ENCODE measurements around the gene XRN1. TPM values are rescaled to one million over a fixed set of nuclear protein-coding genes. Genes with fewer than 3 reads are reported as not detected.
"Not testable (repeated sequence)": the region's sequence is repeated elsewhere in the genome, so short reads cannot be mapped to it uniquely, and the experiment has no call there.

Gene XRN1
- total RNA-seq, 4 donors from 2014 or later, result 29.5 to 54.6 (median 38.2) TPM

DNA sequence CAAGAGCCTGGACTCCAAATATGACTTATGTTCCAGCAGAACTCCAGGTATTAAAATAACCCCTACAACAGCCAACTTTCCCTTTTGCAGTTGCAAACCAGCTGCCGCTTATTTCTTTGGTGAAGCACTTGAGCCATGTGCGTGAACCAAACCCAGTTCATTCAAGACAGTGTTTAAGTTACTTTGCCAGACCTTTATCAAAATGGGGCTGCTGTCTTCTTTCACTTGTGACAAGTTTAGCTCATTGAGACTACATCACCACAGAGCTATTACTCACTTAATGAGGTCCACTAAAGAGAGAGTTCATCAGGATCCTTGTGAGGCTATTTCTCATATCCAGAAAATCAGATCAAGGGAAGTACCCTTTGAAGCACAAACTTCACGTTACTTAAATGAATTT, 2.4 kb upstream of the XRN1 start:
- Histone ChIP-seq H3K27me3 (no peaks in the 10 kb centered on the region), H3K4me1 (peaks cover 4 to 26% (median 7%) of the 10 kb centered on the region in 3 donors), H3K9me3 (no peaks in the 10 kb centered on the region), H3K36me3 (peaks cover 0 to 29% of the 10 kb centered on the region in 2 donors), H3K4me3 (no peak overlapping the region), H3K27ac (no peak overlapping the region)
- TF ChIP-seq POLR2AphosphoS5 (IDR thresholded peaks at IDR 0.05), result peak; percentile 55
- no peak for TF ChIP-seq POLR2A (IDR thresholded peaks at IDR 0.05)
- ATAC-seq, result no peak
- WGBS, 2 donors (ENCODE audit: low coverage in 1 of 2), result 82 to 89% methylated on average over 3 of the region's 3 CpGs

DNA sequence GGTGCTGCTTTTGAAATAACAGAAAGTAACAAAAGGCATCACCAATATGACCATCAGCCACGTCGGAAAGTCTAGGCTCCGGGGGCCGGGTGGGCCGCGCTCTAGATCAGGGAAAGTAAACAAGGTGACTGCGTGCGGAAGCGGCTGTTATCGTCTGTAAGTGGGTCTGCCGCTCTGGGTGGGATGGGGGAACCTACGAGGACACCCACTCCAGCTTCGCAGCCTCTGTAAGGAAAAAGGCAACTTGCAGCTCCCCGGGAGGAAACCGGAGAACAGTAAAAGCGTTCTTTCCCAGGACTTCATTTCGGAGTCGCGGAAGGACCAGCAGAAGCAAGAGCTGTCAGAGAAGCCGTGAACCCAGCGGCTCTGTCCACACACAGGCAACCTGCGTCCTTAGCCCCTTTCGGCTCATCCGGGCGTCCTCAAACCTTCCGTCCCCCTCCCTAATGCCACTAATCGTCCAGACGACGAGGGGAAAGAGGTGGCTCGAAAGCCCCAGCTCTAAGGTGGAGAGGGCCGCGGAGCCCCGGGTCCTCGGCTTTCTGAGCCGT, 461 bp downstream of the XRN1 start:
- TF ChIP-seq POLR2A (IDR thresholded peaks at IDR 0.05), result no peak
- TF ChIP-seq, protein P1, sequence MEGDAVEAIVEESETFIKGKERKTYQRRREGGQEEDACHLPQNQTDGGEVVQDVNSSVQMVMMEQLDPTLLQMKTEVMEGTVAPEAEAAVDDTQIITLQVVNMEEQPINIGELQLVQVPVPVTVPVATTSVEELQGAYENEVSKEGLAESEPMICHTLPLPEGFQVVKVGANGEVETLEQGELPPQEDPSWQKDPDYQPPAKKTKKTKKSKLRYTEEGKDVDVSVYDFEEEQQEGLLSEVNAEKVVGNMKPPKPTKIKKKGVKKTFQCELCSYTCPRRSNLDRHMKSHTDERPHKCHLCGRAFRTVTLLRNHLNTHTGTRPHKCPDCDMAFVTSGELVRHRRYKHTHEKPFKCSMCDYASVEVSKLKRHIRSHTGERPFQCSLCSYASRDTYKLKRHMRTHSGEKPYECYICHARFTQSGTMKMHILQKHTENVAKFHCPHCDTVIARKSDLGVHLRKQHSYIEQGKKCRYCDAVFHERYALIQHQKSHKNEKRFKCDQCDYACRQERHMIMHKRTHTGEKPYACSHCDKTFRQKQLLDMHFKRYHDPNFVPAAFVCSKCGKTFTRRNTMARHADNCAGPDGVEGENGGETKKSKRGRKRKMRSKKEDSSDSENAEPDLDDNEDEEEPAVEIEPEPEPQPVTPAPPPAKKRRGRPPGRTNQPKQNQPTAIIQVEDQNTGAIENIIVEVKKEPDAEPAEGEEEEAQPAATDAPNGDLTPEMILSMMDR (IDR thresholded peaks at IDR 0.05), result no peak
- TF ChIP-seq POLR2AphosphoS5 (IDR thresholded peaks at IDR 0.05), result no peak
- no peak for TF ChIP-seq EP300 (IDR thresholded peaks at IDR 0.05)
- ATAC-seq, result peak; percentile 37
- Histone ChIP-seq H3K4me1 (peaks cover 4 to 52% (median 7%) of the 10 kb centered on the region in 3 donors), H3K4me3 (peak overlapping the region; percentile 72 to 77), H3K27me3 (no peaks in the 10 kb centered on the region), H3K36me3 (peaks cover 0 to 17% of the 10 kb centered on the region in 2 donors), H3K27ac (peak overlapping the region; percentile 92 to 99 (median 96)), H3K9me3 (no peaks in the 10 kb centered on the region)
- WGBS, 2 donors (ENCODE audit: low coverage in 1 of 2), result 0 to 1% methylated on average over 14 to 20 of the region's 35 CpGs

GRCh38 chr3:142445816-142446254, 2.0 kb downstream of the XRN1 start:
- Histone ChIP-seq H3K27ac (no peak overlapping the region), H3K4me3 (no peak overlapping the region), H3K4me1 (peaks cover 4 to 64% (median 7%) of the 10 kb centered on the region in 3 donors), H3K9me3 (no peaks in the 10 kb centered on the region), H3K36me3 (peaks cover 0 to 3% of the 10 kb centered on the region in 2 donors), H3K27me3 (no peaks in the 10 kb centered on the region)
- ATAC-seq, result no peak
- TF ChIP-seq POLR2AphosphoS5 (IDR thresholded peaks at IDR 0.05) (no peak), EP300 (IDR thresholded peaks at IDR 0.05) (no peak), POLR2A (IDR thresholded peaks at IDR 0.05) (no peak)
- TF ChIP-seq, protein P1 (IDR thresholded peaks at IDR 0.05), result no peak
- 78 to 83% methylated on average over 6 of the region's 6 CpGs for WGBS, 2 donors (ENCODE audit: low coverage in 1 of 2)

GRCh38 chr3:142444343-142444742, 3.5 kb downstream of the XRN1 start:
- no peak overlapping the region for H3K4me3 ChIP-seq
- peaks cover 4 to 64% (median 7%) of the 10 kb centered on the region in 3 donors for H3K4me1 ChIP-seq
- no peaks in the 10 kb centered on the region for H3K27me3 ChIP-seq
- ATAC-seq, result no peak
- 93 to 97% methylated on average over 1 to 11 of the region's 11 CpGs for WGBS, 2 donors (ENCODE audit: low coverage in 1 of 2)
- TF ChIP-seq POLR2A (IDR thresholded peaks at IDR 0.05) (no peak), EP300 (IDR thresholded peaks at IDR 0.05) (no peak), POLR2AphosphoS5 (IDR thresholded peaks at IDR 0.05) (no peak)
- TF ChIP-seq, protein P1 (IDR thresholded peaks at IDR 0.05), result no peak
- H3K36me3 ChIP-seq, result no peaks in the 10 kb centered on the region
- no peaks in the 10 kb centered on the region for H3K9me3 ChIP-seq
- no peak overlapping the region for H3K27ac ChIP-seq

DNA sequence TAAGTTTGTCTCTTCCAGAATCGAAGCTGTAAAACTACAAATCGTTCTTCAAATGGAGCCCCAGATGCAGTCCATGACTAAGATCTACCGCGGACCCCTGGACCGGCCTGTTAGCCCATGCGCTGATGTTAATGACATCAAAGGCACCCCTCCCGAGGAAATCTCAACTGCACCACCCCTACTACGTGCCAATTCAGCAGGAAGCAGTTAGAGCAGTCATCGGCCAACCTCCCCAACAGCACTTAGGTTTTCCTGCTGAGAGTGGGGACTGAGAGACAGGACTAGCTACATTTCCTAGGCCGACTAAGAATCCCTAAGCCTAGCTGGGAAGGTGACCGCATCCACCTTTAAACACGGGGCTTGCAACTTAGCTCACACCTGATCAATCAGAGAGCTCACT, 4.8 kb downstream of the XRN1 start:
- not testable (repeated sequence) for H3K4me3 ChIP-seq, H3K36me3 ChIP-seq, ATAC-seq, H3K27ac ChIP-seq, H3K27me3 ChIP-seq, H3K9me3 ChIP-seq
- 94 to 98% methylated on average over 3 to 7 of the region's 12 CpGs for WGBS, 2 donors (ENCODE audit: low coverage in 1 of 2)
- peaks cover 4 to 56% (median 7%) of the 10 kb centered on the region in 3 donors for H3K4me1 ChIP-seq

GRCh38 chr3:142439499-142440220, 8.2 kb downstream of the XRN1 start:
- H3K27me3 ChIP-seq, H3K27ac ChIP-seq, ATAC-seq, H3K9me3 ChIP-seq, H3K4me3 ChIP-seq: not testable (repeated sequence)
- peaks cover 0 to 34% (median 0%) of the 10 kb centered on the region in 3 donors for H3K4me1 ChIP-seq
- WGBS, 2 donors (ENCODE audit: low coverage in 1 of 2), result 88 to 91% methylated on average over 7 to 10 of the region's 15 CpGs
- peaks cover 0 to 12% of the 10 kb centered on the region in 2 donors for H3K36me3 ChIP-seq

DNA sequence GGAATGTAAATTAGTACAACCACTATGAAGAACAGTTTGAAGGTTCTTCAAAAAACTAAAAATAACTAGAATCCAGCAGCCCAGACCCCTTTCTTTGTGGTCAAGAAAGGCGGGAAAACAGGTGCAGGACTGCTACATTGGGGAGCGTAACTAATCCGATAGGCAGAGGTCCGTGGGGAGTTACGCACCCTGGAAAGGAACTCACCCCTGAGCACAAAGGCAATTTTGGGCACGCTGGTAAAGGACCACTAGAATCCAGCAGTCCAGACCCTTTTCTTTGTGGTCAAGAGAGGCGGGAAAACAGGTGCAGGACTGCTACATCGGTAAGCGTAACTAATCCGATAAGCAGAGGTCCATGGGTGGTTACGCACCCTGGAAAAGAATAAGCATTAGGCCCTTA, 9.7 kb downstream of the XRN1 start:
- Histone ChIP-seq H3K4me1 (peaks cover 0 to 19% (median 0%) of the 10 kb centered on the region in 3 donors), H3K36me3 (peaks cover 0 to 14% of the 10 kb centered on the region in 2 donors)
- not testable (repeated sequence) for H3K4me3 ChIP-seq, H3K27me3 ChIP-seq, ATAC-seq, H3K27ac ChIP-seq, H3K9me3 ChIP-seq
- whole genome bisulfite sequencing, 2 donors (ENCODE audit: low coverage in 1 of 2), result 100% methylated on average over 2 to 9 of the region's 11 CpGs
